Effector memory CD8-positive, alpha-beta T cell (primary cell): ENCODE results near the gene SHKBP1.
A peak's percentile ranks its signal among the peaks of the same experiment; 100 is the strongest.

ENCODE experiments used
- ATAC-seq: fragments of 150-1000 bp; cut with Tn5 transposase; replicated peaks from 2 replicates; pipeline ENCODE4 v1.10.0; 2021; ENCODE audit warnings: mild to moderate bottlenecking, moderate library complexity
- DNase-seq, 3 experiments: peaks; one replicate each; pipeline ENCODE4 v3.0.0; 2021
- H3K27ac Mint-ChIP-seq, 2 donors: one replicate each; pipeline ENCODE4 v1.8.0; 2022; ENCODE audit warnings: mild to moderate bottlenecking in 2 of 2, mixed read lengths in 2 of 2, moderate library complexity in 2 of 2
- H3K27me3 Mint-ChIP-seq, 2 donors: one replicate each; pipeline ENCODE4 v1.8.0; 2022; ENCODE audit warnings: mixed read lengths in 2 of 2
- H3K36me3 Mint-ChIP-seq: one replicate; pipeline ENCODE4 v1.8.0; 2022; ENCODE audit warnings: mild to moderate bottlenecking, moderate library complexity, mixed read lengths; ENCODE audit not compliant: insufficient read depth
- H3K4me1 Mint-ChIP-seq, 2 donors: one replicate each; pipeline ENCODE4 v1.8.0; 2022; ENCODE audit warnings: low read depth in 2 of 2, mixed read lengths in 2 of 2
- H3K4me3 Mint-ChIP-seq, 2 donors: one replicate each; pipeline ENCODE4 v1.8.0; 2022; ENCODE audit warnings: mild to moderate bottlenecking in 2 of 2, mixed read lengths in 2 of 2, moderate library complexity in 2 of 2
- H3K9me3 Mint-ChIP-seq, 2 donors: one replicate each; pipeline ENCODE4 v1.8.0; 2022; ENCODE audit warnings: mixed read lengths in 2 of 2
- total RNA-seq, 9 experiments: gene quantifications; one replicate each; lab custom pipeline; 2026; lab: John Stamatoyannopoulos, UW

The SHKBP1 gene, protein sequence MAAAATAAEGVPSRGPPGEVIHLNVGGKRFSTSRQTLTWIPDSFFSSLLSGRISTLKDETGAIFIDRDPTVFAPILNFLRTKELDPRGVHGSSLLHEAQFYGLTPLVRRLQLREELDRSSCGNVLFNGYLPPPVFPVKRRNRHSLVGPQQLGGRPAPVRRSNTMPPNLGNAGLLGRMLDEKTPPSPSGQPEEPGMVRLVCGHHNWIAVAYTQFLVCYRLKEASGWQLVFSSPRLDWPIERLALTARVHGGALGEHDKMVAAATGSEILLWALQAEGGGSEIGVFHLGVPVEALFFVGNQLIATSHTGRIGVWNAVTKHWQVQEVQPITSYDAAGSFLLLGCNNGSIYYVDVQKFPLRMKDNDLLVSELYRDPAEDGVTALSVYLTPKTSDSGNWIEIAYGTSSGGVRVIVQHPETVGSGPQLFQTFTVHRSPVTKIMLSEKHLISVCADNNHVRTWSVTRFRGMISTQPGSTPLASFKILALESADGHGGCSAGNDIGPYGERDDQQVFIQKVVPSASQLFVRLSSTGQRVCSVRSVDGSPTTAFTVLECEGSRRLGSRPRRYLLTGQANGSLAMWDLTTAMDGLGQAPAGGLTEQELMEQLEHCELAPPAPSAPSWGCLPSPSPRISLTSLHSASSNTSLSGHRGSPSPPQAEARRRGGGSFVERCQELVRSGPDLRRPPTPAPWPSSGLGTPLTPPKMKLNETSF
- 71.3 to 93.9 (median 87.7) reads per million in 9 experiments for total RNA-seq

DNA sequence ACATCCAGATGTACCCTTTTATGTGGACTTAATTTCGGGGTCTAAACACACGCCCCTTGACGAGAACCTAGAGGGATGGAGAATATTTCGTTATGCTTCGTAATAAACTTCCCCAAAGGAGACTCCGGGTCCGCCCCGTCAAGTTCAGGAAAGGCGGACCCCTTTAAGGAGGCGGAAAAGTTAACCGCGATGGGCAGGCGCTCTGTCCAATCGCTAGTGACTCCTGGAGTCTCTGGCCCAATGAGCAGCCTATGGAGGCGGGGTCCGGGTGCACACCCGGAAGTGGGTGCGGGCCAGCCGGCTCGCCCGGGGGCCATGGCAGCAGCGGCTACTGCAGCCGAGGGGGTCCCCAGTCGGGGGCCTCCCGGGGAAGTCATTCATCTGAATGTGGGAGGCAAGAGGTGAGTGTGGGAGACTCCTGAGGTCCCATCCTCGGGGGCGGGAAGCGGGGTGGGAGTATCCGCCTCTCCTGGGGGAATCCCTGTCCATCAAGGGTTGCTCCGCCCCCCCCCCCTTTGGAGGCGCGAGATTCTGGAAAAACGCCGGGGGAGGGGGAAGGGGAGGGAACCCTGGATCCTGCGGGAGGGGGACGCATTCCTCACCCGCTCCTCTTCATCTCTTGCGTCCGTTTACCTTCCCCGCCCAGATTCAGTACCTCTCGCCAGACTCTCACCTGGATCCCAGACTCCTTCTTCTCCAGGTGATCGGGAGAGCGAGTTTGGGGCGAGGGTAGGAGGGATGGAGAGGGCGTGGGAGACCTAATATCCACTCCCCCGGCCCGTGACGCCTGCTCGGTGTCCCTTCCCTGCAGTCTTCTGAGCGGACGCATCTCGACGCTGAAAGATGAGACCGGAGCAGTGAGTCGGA is at the start of gene SHKBP1:
Gene SHKBP1, plus strand, starts transcription at position 289 of the 867 bp plus-strand sequence. Its CDS starts 27 bp downstream, at position 316.
- peak; percentile 99 for ATAC-seq
- Mint-ChIP-seq H3K27me3 (no peaks in the 10 kb centered on the region), H3K4me3 (peak within 1 kb of the TSS; percentile 85 to 88)

DNA sequence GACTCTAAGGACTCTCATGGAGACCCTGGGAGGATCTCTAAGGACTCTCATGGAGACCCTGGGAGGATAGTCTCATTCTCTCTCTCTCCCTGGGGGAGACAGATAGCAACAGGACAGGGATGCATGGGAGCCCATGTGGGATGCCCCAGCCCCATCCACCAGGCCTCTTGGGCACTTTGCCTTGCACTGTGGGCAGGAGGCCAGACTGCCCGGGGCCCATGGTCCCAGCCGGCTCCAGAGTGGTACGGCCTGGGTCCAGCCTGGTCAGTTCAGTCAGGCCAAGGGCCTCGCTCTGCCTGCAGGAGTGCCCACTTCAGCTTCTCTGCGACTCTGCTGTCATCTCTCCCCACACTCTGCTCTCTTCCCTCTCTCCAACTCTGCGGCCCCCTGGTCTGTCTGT is 48.6 kb upstream of the SHKBP1 start:
- H3K4me1 Mint-ChIP-seq = peaks cover 4 to 23% of the 10 kb centered on the region in 2 donors
- ATAC-seq (no peak), DNase-seq (no peak)
- H3K27me3 Mint-ChIP-seq = peaks cover 29 to 32% of the 10 kb centered on the region in 2 donors
- no peaks in the 10 kb centered on the region for H3K9me3 Mint-ChIP-seq
- no peaks in the 10 kb centered on the region for H3K36me3 Mint-ChIP-seq
- no peak overlapping the region for H3K27ac Mint-ChIP-seq
- no peak overlapping the region for H3K4me3 Mint-ChIP-seq

More for the DNA sequence above, at the start of gene SHKBP1:
- peak; percentile 92 to 94 (median 93) for DNase-seq
- Mint-ChIP-seq H3K27ac (peak within 1 kb of the TSS; percentile 91 to 93), H3K36me3 (peaks cover 36% of the 10 kb centered on the region), H3K9me3 (no peaks in the 10 kb centered on the region), H3K4me1 (peaks cover 16 to 19% of the 10 kb centered on the region in 2 donors)

DNA sequence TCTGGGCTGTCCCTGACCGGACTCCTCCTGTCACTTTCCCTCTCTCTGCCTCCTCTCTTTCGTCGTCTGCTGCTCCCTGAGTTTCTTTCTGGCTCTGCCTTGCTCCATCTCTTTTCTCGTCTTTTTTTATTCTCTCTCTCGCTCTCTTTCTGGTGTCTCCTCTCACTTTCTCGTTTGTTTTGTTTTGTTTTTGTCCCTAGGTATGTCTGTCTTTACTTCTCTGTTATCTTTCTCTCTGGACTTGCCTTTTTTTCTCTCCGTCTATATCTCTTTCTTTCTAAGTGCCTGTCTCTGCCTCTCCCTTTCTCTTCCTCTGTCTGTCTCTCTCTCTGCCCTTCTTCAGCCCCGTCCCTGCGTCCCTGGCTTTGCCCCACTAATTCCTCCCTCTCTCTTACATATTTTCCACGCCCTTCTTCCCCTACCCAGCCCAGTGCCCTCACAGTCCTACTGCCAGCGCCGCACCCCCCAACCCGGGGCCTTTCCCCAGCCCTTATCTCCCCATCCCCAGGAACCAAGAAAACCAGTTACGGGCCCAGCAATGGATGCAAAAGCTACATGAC is 48.1 kb upstream of the SHKBP1 start:
- H3K36me3 Mint-ChIP-seq = no peaks in the 10 kb centered on the region
- peaks cover 32% of the 10 kb centered on the region in 2 donors for H3K27me3 Mint-ChIP-seq
- H3K9me3 Mint-ChIP-seq = no peaks in the 10 kb centered on the region
- H3K4me3 Mint-ChIP-seq = peak overlapping the region in 1 of 2 donors; percentile 73
- DNase-seq (no peak), ATAC-seq (no peak)
- H3K27ac Mint-ChIP-seq = no peak overlapping the region
- peaks cover 4 to 23% of the 10 kb centered on the region in 2 donors for H3K4me1 Mint-ChIP-seq

DNA sequence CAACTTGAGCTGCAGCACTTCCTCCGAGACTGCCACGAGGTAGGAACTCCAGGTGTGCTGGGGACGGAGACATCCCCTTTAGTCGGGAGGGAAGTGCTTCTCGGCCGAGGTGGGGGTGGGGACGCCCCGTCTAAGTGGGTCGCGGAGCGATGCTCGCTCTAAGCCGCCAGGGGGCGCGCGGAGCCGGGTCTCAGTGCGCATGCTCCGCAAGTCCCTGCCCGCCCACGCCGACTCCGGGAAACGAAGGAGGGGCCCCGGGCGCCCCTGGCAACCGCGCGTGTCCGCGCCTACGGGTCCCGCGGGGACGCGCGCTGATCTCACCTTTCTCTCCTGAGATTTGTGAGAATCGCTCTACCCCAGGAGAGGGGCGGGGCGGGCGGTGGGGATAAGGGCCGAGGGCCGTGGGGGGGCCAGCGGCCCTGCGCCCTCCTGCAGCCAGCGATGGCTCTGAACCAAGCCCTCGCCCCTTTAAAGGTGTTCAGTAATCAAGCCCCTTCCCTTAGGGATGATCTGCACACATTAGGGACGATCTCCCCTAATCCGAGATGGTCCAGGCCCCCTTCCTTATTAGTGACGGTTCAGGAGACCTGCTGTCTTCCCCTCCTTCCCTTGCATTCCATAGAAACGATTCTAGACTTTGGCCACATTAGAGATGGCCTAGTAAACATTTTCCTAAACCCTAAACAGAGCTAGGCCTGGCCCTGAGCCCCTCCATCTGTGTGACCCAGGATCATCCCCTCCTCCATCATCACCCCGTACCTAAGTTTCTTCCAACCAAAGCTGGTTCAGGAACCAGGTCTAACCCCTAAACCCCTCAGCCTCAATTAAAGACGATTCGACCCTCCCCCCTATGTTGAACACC is 47.3 kb upstream of the SHKBP1 start:
- Mint-ChIP-seq H3K4me3 (peak overlapping the region; percentile 63 to 73), H3K9me3 (no peaks in the 10 kb centered on the region), H3K27me3 (peaks cover 34 to 36% of the 10 kb centered on the region in 2 donors), H3K4me1 (peaks cover 4 to 23% of the 10 kb centered on the region in 2 donors), H3K27ac (peak overlapping the region in 1 of 2 donors; percentile 20), H3K36me3 (no peaks in the 10 kb centered on the region)
- DNase-seq (peak; percentile 89 to 92 (median 91)), ATAC-seq (peak; percentile 84)

DNA sequence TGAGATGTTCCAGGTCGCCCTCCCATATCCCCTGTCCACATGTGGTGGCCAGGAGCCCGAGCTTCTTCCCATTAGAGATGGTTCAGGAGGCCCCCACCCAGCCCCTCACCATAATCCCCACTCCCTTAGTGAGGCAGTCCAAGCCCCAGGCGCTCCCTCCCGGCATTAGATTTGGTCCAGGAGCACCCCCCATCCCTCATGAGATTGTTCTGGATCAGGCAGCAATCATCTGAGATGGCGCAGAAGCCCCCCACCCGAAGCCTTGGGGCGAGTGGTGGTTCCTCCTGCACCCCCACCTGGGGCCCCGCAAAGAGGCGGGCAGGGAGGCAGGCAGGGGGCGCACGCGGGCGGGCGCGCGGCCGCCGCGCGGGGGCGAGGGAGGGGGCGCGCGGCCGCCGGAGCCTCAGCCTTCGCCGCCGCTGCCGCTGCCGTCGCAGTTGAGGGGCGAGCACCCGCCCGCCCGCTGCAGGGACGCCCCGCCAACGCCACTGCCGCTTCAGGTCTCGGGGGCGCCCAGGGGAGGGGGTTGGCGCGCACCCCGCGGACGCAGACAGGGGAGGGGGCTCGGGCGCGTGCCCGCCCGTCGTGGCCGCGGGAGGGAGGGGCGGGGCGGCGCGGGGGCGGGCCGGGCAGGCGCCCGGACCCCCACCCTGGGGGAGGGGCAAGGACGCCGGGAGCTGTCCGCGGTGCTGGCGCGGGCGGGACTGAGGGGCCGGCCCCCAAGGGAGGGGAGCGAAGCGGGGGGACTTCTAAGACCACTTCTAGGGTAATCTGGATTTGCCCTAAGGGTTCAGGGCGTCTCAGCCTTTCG is 46.4 kb upstream of the SHKBP1 start:
- ATAC-seq = peak; percentile 14
- Mint-ChIP-seq H3K36me3 (no peaks in the 10 kb centered on the region), H3K4me1 (peaks cover 4 to 23% of the 10 kb centered on the region in 2 donors), H3K9me3 (no peaks in the 10 kb centered on the region), H3K4me3 (peak overlapping the region; percentile 63 to 73), H3K27ac (peak overlapping the region in 1 of 2 donors; percentile 20), H3K27me3 (peaks cover 32 to 36% of the 10 kb centered on the region in 2 donors)
- peak in 1 of 3 experiments; percentile 6 for DNase-seq

DNA sequence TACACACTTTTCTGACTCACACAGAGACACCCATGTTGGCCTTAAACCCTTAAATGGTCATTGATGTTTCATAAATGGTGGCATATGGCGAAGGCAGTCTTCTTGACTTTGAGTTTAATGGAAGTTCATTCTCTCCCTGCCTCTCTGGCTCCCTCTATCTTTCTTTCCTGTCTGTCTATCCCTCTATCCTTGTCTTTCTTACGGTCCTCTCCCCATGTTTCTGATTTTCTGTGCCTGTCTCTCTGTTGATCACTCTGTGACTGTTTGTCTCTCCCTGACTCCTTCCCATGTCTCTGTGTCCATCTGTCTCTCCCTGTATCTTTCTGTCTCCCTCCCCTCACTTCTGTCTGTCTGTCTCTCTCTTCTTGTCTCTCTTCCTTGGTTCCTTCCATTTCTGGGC is 43.2 kb upstream of the SHKBP1 start:
- Mint-ChIP-seq H3K4me3 (no peak overlapping the region), H3K27ac (no peak overlapping the region), H3K36me3 (no peaks in the 10 kb centered on the region), H3K9me3 (no peaks in the 10 kb centered on the region), H3K4me1 (peaks cover 4 to 19% of the 10 kb centered on the region in 2 donors), H3K27me3 (peaks cover 34 to 45% of the 10 kb centered on the region in 2 donors)
- DNase-seq = no peak
- ATAC-seq = no peak

DNA sequence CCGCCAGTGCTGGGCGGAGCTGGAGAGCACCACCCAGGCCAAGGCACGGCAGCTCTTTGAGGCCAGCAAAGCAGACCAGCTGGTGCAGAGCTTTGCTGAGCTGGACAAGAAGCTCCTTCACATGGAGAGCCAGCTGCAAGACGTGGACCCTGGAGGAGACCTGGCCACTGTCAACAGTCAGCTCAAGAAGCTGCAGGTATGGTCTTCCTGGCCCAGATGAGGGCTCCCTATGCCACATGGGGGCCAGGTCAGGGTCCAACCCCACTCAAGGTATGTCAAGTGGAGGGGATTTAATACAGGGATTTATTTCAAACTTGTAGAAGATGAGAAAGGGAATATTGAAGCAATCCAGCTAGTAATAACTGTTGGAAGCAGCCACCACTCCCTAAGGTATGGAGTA is 42.5 kb upstream of the SHKBP1 start:
- H3K4me3 Mint-ChIP-seq = no peak overlapping the region
- ATAC-seq = no peak

DNA sequence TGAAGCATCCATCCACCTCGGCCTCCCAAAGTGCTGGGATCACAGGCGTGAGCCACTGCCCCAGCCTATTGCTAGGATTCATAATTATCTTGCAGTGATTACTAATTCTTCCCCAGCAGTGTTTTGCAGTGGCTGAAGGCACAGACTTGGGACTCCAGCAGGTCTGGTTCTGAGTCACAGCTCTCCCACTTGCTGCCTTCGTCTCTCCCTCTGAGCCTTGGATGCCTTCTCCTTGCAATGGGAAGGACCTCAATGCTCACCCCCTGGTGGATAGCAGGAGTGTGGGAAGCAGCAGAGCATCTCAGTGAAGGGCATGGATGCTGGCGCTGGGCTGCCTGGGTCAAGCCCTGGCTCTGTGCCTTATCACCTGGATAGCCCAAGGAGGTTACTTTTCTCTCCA is 37.6 kb upstream of the SHKBP1 start:
- Mint-ChIP-seq H3K36me3 (peaks cover 2% of the 10 kb centered on the region), H3K4me1 (no peaks in the 10 kb centered on the region), H3K27me3 (peaks cover 32 to 33% of the 10 kb centered on the region in 2 donors), H3K27ac (no peak overlapping the region), H3K4me3 (no peak overlapping the region), H3K9me3 (no peaks in the 10 kb centered on the region)
- ATAC-seq = no peak
- DNase-seq = no peak

More for the DNA sequence above, 42.5 kb upstream of the SHKBP1 start:
- DNase-seq = no peak
- H3K27me3 Mint-ChIP-seq = peaks cover 34 to 45% of the 10 kb centered on the region in 2 donors
- peaks cover 4 to 14% of the 10 kb centered on the region in 2 donors for H3K4me1 Mint-ChIP-seq
- no peak overlapping the region for H3K27ac Mint-ChIP-seq
- no peaks in the 10 kb centered on the region for H3K36me3 Mint-ChIP-seq
- H3K9me3 Mint-ChIP-seq = no peaks in the 10 kb centered on the region

DNA sequence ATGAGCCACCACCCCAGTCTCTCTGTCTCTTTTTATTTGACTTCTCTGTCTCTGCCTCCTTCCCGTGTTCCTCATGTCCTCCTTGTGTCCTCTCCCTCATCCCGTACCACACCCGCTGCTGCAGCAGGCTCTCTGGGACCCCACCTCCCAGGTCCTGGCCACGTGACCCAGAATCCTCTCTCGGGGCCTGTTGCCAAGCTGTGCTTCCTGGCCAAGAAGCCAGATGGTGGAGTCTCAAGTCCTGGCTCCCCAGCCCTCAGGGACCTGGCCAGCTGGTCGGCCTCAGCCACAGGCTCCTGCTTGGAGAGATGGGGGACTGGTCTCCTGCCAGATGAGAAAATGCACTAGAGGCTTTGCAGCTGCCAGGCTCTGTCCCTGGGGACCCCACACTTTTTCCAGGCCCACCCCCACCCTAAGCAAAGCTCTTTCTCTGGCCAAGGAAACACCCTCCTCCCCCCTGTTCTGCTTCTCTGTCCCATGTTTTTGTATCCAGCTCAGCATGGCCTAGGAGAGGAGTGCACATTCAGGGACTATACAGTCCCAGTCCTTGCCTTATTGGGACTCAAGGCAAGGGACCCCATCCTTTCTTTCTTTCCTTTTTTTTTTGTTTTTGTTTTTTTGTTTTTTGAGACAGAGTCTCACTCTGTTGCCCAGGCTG is 34.3 kb upstream of the SHKBP1 start:
- Mint-ChIP-seq H3K36me3 (peaks cover 2% of the 10 kb centered on the region), H3K27me3 (peaks cover 21 to 30% of the 10 kb centered on the region in 2 donors), H3K27ac (no peak overlapping the region), H3K9me3 (no peaks in the 10 kb centered on the region), H3K4me1 (no peaks in the 10 kb centered on the region), H3K4me3 (no peak overlapping the region)
- DNase-seq (no peak), ATAC-seq (no peak)

DNA sequence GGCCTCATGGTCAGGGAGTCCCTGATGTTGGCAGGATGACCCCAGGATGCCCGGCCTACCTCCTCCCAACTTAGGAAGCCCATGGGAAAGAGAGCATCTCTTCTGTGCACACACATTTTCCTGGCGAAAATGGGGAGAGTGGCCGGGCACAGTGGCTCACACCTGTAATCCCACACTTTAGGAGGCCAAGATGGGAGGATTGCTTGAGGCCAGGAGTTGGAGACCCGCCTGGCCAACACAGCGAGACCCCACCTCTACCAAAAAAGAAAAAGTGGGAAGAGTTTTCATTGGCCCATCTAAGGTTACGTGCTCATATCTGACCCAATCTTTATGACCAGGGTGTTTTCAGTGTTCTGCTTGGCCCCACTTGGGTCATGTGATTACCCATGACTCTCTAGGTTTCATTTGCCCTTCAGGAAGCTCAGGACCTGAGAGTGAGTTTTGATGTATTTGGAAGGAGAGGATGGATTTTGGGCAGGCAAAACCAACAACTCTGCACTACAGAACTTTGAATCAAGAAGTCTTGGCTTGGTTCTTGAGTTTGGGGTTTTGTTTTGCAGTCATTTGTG is 33.6 kb upstream of the SHKBP1 start:
- H3K4me3 Mint-ChIP-seq = no peak overlapping the region
- no peak for DNase-seq
- H3K4me1 Mint-ChIP-seq = no peaks in the 10 kb centered on the region
- no peak for ATAC-seq
- no peak overlapping the region for H3K27ac Mint-ChIP-seq
- H3K27me3 Mint-ChIP-seq = peaks cover 21 to 32% of the 10 kb centered on the region in 2 donors
- no peaks in the 10 kb centered on the region for H3K9me3 Mint-ChIP-seq
- peaks cover 2% of the 10 kb centered on the region for H3K36me3 Mint-ChIP-seq
